Keratinocyte (primary cell): ENCODE measurements around the gene SPOCK3.

Experiments used
- CTCF ChIP-seq, 3 experiments: IDR thresholded peaks in 1 of 3; conservative IDR thresholded peaks in 1 of 3; optimal IDR thresholded peaks in 1 of 3; 2 replicates in 2 of 3; 3 replicates in 1 of 3; pipeline versions ENCODE3 to v1.5.1; 2011; ENCODE audit warnings: low read length in 3 of 3, mild to moderate bottlenecking in 3 of 3, moderate library complexity in 2 of 3, control low read depth in 1 of 3, inconsistent platforms in 1 of 3; ENCODE audit not compliant: insufficient read depth in 2 of 3; ENCODE audit errors: extremely low read depth in 1 of 3
- EZH2 ChIP-seq: IDR thresholded peaks from one replicate; pipeline ENCODE4 v1.6.1; 2012; ENCODE audit warnings: inconsistent platforms, mild to moderate bottlenecking, low read length, moderate library complexity

GRCh38 chr4:166903408-166903807, 330.9 kb downstream of the SPOCK3 start:
- TF ChIP-seq CTCF (optimal IDR thresholded peaks at IDR 0.05 in 1 of 3, IDR thresholded peaks at IDR 0.05 in 1 of 3, conservative IDR thresholded peaks at IDR 0.05 in 1 of 3; ENCODE audit: extremely low read depth in 1 of 3, insufficient read depth in 2 of 3, low read length in 3 of 3) (no peak), EZH2 (no peak)
